Left ventricle myocardium inferior (tissue), 1 donor: ENCODE results near the gene TMED7. TPM values are rescaled to one million over a fixed set of nuclear protein-coding genes. Genes with fewer than 3 reads are reported as not detected.

Experiments
- DNase-seq: peaks from one replicate; pipeline ENCODE4 v3.0.0-alpha.2; 2020
- H3K27ac ChIP-seq: fragments of 200-600 bp; replicated peaks from 2 replicates; pipeline ENCODE4 v1.8.0; 2021
- H3K27me3 ChIP-seq: fragments of 200-600 bp; 2 replicates; pipeline ENCODE4 v1.8.0; 2021; ENCODE audit warnings: low read depth
- H3K36me3 ChIP-seq: fragments of 200-600 bp; 2 replicates; pipeline ENCODE4 v1.8.0; 2021
- H3K4me1 ChIP-seq: fragments of 200-600 bp; 2 replicates; pipeline ENCODE4 v1.8.0; 2021
- H3K4me3 ChIP-seq: fragments of 200-600 bp; 2 replicates; pipeline ENCODE4 v1.8.0; 2021; ENCODE audit warnings: mild to moderate bottlenecking, moderate library complexity
- H3K9me3 ChIP-seq: fragments of 200-600 bp; replicated peaks from 2 replicates; pipeline ENCODE4 v1.8.0; 2021
- CTCF ChIP-seq: fragments of 200-600 bp; IDR thresholded peaks from 2 replicates; pipeline ENCODE4 v1.8.0; 2021; ENCODE audit warnings: antibody characterized with exemption, mild to moderate bottlenecking, borderline replicate concordance
- intact Hi-C: fragments of 100-400 bp; cut with micrococcal nuclease; formaldehyde crosslinking; loops from one replicate; pipeline ENCODE4 v1.11.0; 2022
- total RNA-seq: library from RNA; stranded (reverse); fragmentation: NEBNext Ultra II Directional; extraction: Animal tissue kit (Norgen Biotek cat#: 25700); gene quantifications from one replicate; pipeline ENCODE4 v1.2.1, GENCODE V29; 2021
- donor health status: DM: no; HTN: yes; CAD: no; lungs with severe emphysema.

Gene TMED7
- total RNA-seq, 1 donor from 2014 or later: 77.5 TPM

GRCh38 chr5:115661101-115661500, 35.3 kb upstream of the TMED7 start:
- H3K36me3 ChIP-seq: no peaks in the 10 kb centered on the region
- DNase-seq: no peak
- peaks cover 16% of the 10 kb centered on the region for H3K27me3 ChIP-seq
- intact Hi-C loops: no loop called here
- H3K4me1 ChIP-seq: no peaks in the 10 kb centered on the region
- H3K4me3 ChIP-seq: no peak overlapping the region
- H3K9me3 ChIP-seq: peaks cover 15% of the 10 kb centered on the region
- no peak for TF ChIP-seq CTCF
- no peak overlapping the region for H3K27ac ChIP-seq

GRCh38 chr5:115657881-115658233, 32.0 kb upstream of the TMED7 start:
- peaks cover 8% of the 10 kb centered on the region for H3K27me3 ChIP-seq
- TF ChIP-seq CTCF: no peak
- no peaks in the 10 kb centered on the region for H3K4me1 ChIP-seq
- intact Hi-C loops: no loop called here
- DNase-seq: no peak
- no peak overlapping the region for H3K27ac ChIP-seq
- no peak overlapping the region for H3K4me3 ChIP-seq
- H3K9me3 ChIP-seq: peaks cover 13% of the 10 kb centered on the region
- no peaks in the 10 kb centered on the region for H3K36me3 ChIP-seq

GRCh38 chr5:115657125-115657880, 31.5 kb upstream of the TMED7 start:
- peaks cover 8% of the 10 kb centered on the region for H3K27me3 ChIP-seq
- no peak overlapping the region for H3K27ac ChIP-seq
- no peaks in the 10 kb centered on the region for H3K36me3 ChIP-seq
- peaks cover 13% of the 10 kb centered on the region for H3K9me3 ChIP-seq
- intact Hi-C loops: no loop called here
- H3K4me3 ChIP-seq: no peak overlapping the region
- no peak for TF ChIP-seq CTCF
- no peak for DNase-seq
- H3K4me1 ChIP-seq: no peaks in the 10 kb centered on the region

- intact Hi-C loops: no loop called here
- H3K36me3 ChIP-seq: no peaks in the 10 kb centered on the region
- H3K27me3 ChIP-seq: peaks cover 8% of the 10 kb centered on the region
- no peak for DNase-seq
- TF ChIP-seq CTCF: no peak
- no peaks in the 10 kb centered on the region for H3K4me1 ChIP-seq
- H3K4me3 ChIP-seq: no peak overlapping the region
- no peak overlapping the region for H3K27ac ChIP-seq
- peaks cover 13% of the 10 kb centered on the region for H3K9me3 ChIP-seq
Measured at GRCh38 chr5:115656404-115656803, 30.6 kb upstream of the TMED7 start.

GRCh38 chr5:115655994-115656393, 30.2 kb upstream of the TMED7 start:
- Histone ChIP-seq H3K4me1 (no peaks in the 10 kb centered on the region), H3K27ac (no peak overlapping the region), H3K9me3 (peaks cover 13% of the 10 kb centered on the region), H3K27me3 (peaks cover 8% of the 10 kb centered on the region), H3K36me3 (no peaks in the 10 kb centered on the region), H3K4me3 (no peak overlapping the region)
- intact Hi-C loops: no loop called here
- DNase-seq: no peak
- no peak for TF ChIP-seq CTCF
